ENCODE results near the gene GCGR.
A peak's percentile ranks its signal among the peaks of the same experiment; 100 is the strongest.

GRCh38 chr17:81831957-81832607 is 28.1 kb downstream of the GCGR start:
- TF ChIP-seq CTCF (IDR thresholded peaks at IDR 0.05 in 8 of 11, conservative IDR thresholded peaks at IDR 0.05 in 3 of 11) (no peak), POLR2AphosphoS5 (IDR thresholded peaks at IDR 0.05) (peak in 1 of 3 donors; percentile 15)
